ENCODE measurements around the gene GPC4. TPM values are rescaled to one million over a fixed set of nuclear protein-coding genes. Genes with fewer than 3 reads are reported as not detected.

Gene GPC4
- total RNA-seq, 1 donor from 2014 or later: 86.4 TPM

- Histone ChIP-seq H3K4me3 (ENCODE audit: insufficient read depth, low read depth, low read length) (no peak overlapping the region), H3K36me3 (ENCODE audit: insufficient read depth, low read length) (no peaks in the 10 kb centered on the region), H3K9ac (ENCODE audit: low read length) (no peak overlapping the region), H3K9me3 (ENCODE audit: insufficient read depth, low read depth, low read length) (no peaks in the 10 kb centered on the region), H3K27ac (ENCODE audit: low read depth, low read length) (no peak overlapping the region), H3K4me1 (ENCODE audit: insufficient read depth, low read length) (no peaks in the 10 kb centered on the region), H2AFZ (ENCODE audit: low read depth, low read length) (no peak overlapping the region), H4K20me1 (ENCODE audit: insufficient read depth, low read length) (peaks cover 3% of the 10 kb centered on the region), H3K27me3 (ENCODE audit: insufficient read depth, low read length) (no peaks in the 10 kb centered on the region), H3K4me2 (ENCODE audit: low read length) (no peak overlapping the region), H3K79me2 (ENCODE audit: insufficient read depth, low read length) (no peaks in the 10 kb centered on the region)
- no peaks in the 10 kb centered on the region for H3K36me3 Mint-ChIP-seq (ENCODE audit: low read depth, unreplicated experiment)
- no peak overlapping the region for H3K27ac Mint-ChIP-seq (ENCODE audit: unreplicated experiment)
- H3K9me3 Mint-ChIP-seq (ENCODE audit: unreplicated experiment): no peaks in the 10 kb centered on the region
- TF ChIP-seq CTCF (IDR thresholded peaks at IDR 0.05; ENCODE audit: insufficient read depth, low read depth, low read length): no peak
- TF ChIP-seq EZH2 (IDR thresholded peaks at IDR 0.05; ENCODE audit: insufficient read depth, low read length): no peak
- no peaks in the 10 kb centered on the region for H3K4me1 Mint-ChIP-seq (ENCODE audit: low read depth, unreplicated experiment)
- FAIRE-seq (no peak), DNase-seq (ENCODE audit: low read depth) (no peak)
- H3K27me3 Mint-ChIP-seq (ENCODE audit: low read depth, unreplicated experiment): no peaks in the 10 kb centered on the region
- H3K4me3 Mint-ChIP-seq (ENCODE audit: unreplicated experiment): no peak overlapping the region
Observed at GRCh38 chrX:133339566-133339965, 75.7 kb downstream of the GPC4 start.

- no peaks in the 10 kb centered on the region for H3K36me3 ChIP-seq (ENCODE audit: insufficient read depth, low read length)
- no peak for DNase-seq (ENCODE audit: low read depth)
Observed at GRCh38 chrX:133337250-133337649, 78.0 kb downstream of the GPC4 start.

More at GRCh38 chrX:133337250-133337649, 78.0 kb downstream of the GPC4 start:
- Histone ChIP-seq H3K27ac (ENCODE audit: low read depth, low read length) (no peak overlapping the region), H3K27me3 (ENCODE audit: insufficient read depth, low read length) (no peaks in the 10 kb centered on the region), H3K4me1 (ENCODE audit: insufficient read depth, low read length) (no peaks in the 10 kb centered on the region), H3K9me3 (ENCODE audit: insufficient read depth, low read depth, low read length) (no peaks in the 10 kb centered on the region), H2AFZ (ENCODE audit: low read depth, low read length) (no peak overlapping the region), H3K9ac (ENCODE audit: low read length) (no peak overlapping the region), H4K20me1 (ENCODE audit: insufficient read depth, low read length) (peaks cover 4% of the 10 kb centered on the region), H3K4me2 (ENCODE audit: low read length) (no peak overlapping the region), H3K4me3 (ENCODE audit: insufficient read depth, low read depth, low read length) (no peak overlapping the region), H3K79me2 (ENCODE audit: insufficient read depth, low read length) (no peaks in the 10 kb centered on the region)
- Mint-ChIP-seq H3K27ac (ENCODE audit: unreplicated experiment) (no peak overlapping the region), H3K27me3 (ENCODE audit: low read depth, unreplicated experiment) (no peaks in the 10 kb centered on the region), H3K4me1 (ENCODE audit: low read depth, unreplicated experiment) (peaks cover 5% of the 10 kb centered on the region), H3K4me3 (ENCODE audit: unreplicated experiment) (no peak overlapping the region), H3K36me3 (ENCODE audit: low read depth, unreplicated experiment) (peaks cover 2% of the 10 kb centered on the region), H3K9me3 (ENCODE audit: unreplicated experiment) (no peaks in the 10 kb centered on the region)
- TF ChIP-seq CTCF (IDR thresholded peaks at IDR 0.05; ENCODE audit: insufficient read depth, low read depth, low read length) (no peak), EZH2 (IDR thresholded peaks at IDR 0.05; ENCODE audit: insufficient read depth, low read length) (no peak)
- peak; percentile 34 for FAIRE-seq

Measured in astrocyte (in vitro differentiated cells and primary cell).